HG02970 (cell line): ENCODE data around the gene STX1A.
"Not testable (repeated sequence)": the region's sequence is repeated elsewhere in the genome, so short reads cannot be mapped to it uniquely, and the experiment has no call there.

ENCODE experiments used
- ATAC-seq: cut with Tn5 transposase; IDR thresholded peaks from one replicate; pipeline ENCODE4 v1.9.1; 2021; ENCODE audit warnings: mild to moderate bottlenecking, moderate library complexity, moderate number of reproducible peaks; ENCODE audit not compliant: unreplicated experiment, low FRiP score

STX1A gene

DNA sequence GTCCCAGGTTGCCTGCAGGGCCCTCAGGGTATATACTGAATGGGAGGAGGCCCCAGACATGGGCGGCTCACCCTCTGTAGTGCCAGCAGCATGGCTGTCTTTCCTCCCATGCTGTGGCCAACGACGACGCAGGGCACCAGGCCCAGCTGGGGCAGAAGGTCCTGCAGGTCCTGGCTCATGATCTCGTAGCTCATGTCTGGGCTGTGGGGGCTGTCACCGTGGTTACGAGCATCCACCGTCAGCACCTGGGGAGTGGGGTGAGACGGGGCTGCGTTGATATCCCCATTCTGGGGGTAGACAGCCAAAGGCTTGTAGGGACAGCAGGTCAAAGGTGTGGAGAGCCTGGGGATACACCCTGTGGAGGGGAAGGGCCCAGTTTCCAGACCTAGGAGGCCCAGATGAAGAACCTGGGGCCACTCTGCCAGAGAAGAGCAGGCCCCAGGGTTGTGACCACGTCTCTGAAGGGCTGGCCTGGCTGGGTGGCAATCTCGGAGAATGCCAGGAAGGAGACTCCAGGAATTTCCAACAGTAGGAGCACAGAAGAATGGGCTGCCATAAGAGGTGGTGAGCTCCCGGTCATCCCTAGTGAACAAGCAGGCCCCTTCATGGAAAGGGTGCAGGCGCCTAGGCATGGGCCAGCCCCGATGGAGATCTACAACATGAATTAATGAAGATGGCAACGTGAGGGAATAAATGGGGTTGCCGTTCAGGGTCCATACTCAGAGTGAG is 18.2 kb upstream of the STX1A start:
- no peak for ATAC-seq

DNA sequence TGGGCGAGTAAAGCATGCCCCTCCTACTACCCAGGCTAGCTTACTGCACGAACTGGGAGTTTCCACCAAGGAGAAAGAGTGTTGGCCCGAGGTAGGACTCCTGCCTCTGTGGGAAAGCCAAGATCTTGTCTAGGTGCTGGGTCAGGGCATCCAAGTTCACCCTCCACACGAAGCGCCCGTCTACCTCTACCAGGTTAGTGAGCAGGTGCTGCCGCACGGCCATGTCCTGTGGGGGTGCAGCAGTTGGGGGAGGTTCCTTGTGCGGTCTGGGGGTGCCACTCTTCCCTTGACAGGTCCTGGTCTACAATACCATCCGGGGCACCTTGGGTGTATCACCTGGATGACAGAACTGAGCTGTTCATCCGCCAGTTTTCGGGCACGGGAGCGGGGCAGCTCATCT is 17.4 kb upstream of the STX1A start:
- no peak for ATAC-seq

DNA sequence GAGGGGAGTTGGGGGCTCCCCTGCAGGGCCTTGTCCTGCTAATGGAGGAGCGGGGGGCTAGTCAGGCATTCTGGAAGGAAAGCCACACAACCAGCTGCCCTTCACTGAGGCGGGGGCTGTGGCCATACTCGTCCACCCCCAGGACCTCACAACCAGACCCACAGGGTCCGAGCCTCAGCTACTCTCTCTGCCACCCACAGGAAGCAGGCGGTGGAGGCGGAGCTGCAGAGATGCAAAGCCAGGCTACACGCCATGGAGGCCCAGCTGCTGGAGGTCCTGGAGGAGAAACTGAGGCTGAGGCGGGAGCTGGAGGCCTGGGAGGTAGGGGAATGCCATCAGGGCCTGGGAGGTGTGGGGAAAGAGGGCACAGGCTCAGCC is 16.0 kb upstream of the STX1A start:
- no peak for ATAC-seq

DNA sequence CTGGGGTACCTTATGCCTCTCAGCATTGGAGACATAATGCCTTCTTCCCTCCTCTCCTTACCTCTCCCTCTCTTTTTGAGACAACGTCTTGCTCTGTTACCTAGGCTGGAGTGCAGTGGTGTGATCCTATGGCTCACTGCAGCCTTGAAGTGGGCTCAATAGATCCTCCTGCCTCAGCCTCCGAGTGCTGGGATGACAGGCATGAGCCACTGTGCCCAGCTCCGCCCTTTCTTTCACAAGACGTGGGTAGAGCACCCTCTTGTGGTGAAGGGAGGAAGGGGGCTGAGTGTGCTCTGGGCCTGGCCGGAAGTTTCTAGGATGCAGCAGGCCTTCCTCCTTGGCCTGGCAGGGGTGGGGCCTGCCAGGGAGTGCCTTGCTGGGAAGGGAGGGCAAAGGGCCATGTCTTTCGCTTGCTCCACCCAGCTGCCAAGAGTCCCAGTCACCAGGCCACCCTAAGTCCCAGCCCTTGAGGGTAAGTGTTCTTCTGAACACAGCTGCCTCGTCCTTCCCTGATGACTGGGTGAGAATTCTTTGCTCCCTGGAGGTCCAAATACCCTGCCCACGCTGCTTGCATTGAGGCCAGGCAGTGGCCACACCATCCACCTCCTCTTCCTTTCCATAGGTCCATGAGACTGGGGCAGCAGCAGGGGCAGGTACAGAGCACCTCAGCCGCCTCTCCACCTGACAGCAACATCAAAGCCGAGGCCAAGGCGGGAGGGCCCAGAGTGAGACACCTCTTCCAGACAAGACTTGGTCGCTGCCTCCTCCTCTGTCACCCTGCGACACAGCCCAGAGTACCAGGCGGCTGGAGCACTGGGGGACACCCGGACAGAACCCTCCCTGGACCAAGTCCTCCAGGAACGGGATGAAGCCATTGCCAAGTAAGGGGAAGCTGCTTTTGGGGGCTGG is 15.4 kb upstream of the STX1A start:
- ATAC-seq, result no peak

DNA sequence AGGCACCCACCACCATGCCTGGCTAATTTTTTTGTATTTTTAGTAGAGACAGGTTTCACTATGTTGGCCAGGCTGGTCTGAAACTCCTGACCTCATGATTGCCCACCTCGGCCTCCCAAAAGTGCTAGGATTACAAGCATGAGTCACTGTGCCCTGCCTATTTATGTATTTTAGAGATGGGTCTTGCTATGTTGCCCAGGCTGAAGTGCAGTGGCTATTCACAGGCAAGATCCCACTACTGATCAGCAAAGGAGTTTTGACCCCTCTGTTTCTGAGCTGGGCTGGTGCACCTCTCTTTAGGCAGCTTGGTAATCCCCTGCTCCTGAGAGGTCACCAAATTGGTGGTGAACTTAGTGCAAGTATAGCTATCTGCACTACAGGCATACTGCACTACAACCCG is 12.9 kb upstream of the STX1A start:
- ATAC-seq, result no peak

DNA sequence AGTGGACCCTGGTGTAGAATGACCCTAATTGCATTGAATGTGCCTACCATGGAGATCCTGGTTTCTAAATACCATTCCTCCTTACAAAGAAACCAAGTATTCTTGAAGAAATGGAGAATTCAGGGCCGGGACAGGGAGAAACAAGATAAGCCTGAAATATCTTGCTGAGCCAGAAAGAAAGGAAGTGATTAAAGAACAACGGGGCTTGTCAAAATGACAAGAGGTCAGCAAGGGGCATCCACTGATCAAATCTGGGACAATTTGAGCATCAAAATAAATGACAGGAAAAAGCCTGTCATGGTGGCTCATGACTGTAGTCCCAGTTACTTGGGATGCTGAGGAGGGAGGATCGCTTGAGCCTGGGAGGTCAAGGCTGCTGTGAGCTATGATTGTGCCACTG is 11.0 kb upstream of the STX1A start:
- no peak for ATAC-seq

DNA sequence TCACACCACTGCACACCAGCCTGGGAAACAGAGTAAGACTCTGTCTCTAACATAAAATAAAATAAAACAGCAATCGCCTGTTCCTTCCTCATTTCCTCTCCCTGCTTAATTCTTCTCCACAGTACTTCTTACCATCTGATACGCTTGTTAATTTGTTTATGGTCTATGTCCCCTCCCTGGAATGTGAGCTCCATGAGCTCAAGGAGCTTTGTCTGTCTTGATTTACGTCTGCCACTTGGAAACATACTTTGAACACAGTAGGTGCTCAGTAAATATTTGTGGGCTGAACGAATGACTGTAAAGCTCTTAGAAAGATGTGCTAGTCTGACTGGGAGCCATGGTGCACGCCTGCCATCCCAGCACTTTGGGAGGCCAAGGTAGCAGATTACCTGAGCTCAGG is 9.1 kb upstream of the STX1A start:
- no peak for ATAC-seq

DNA sequence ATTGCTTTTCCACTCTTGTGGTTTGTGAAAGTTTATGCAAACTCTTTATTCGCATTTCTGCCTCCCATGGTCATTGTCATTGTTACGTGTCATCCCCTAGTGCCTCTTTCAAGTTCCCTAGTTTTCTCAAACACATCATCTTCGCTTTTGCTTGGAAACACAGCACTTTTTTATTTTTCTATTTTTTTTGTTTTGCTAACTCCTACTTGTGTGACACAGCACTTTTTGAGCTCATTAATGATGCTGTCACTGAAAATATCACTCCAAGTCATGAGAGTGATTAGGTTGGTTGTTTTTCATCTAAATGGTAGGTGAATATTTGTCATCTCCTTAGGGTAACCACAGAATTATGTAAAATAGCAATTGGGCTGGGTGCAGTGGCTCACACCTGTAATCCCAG is 8.5 kb upstream of the STX1A start:
- no peak for ATAC-seq

DNA sequence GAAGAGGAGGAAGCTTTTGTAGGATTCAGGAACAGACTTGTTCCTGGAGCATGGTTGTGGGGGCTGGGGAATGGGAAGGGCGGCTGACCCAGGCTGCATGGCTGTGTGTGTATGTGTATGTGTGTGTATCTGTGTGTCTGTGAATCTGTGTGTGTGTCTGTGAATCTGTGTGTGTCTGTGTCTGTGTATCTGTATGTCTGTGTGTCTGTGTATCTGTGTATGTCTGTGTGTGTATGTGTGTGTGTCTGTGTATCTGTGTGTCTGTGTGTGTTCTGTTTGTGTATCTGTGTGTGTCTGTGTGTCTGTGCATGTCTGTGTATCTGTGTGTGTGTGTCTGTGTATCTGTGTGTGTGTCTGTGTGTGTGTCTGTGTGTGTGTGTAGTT is 6.6 kb upstream of the STX1A start:
- no peak for ATAC-seq

DNA sequence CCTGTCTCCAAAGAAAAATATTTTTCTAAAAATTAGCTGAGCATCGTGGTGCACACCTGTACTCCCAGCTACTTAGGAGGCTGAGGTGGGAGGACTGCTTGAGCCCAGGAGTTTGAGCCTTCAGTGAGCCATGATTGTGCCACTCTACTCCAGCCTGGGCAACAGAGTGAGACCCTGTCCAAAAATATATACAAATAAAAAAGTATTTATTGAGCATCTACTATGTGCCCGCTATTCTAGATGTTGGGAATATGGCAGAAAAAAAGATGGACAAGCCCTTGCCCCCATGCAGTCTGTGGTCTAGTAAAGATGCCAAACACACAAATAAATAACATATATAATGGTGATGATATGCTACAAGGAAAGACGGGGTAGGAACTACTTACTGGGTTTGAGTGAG is 4.3 kb upstream of the STX1A start:
- no peak for ATAC-seq

DNA sequence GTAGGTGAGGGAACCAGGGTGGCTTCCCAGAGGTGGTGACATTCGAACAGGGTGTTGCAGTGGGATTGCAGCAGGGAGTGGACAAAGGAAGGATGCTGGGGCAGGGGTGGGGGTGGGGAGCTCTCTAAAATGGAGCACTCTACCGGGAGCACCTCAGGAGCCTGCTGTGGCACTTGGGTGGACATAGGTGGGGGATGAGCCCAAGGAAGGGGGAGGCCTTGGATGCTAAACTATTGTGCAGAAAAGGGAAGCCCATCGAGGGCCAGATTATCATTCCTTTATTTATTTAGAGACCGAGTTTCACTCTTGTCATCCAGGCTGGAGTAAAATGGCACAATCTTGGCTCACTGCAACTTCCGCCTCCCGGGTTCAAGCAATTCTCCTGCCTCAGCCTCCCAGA is 3.3 kb upstream of the STX1A start:
- no peak for ATAC-seq

DNA sequence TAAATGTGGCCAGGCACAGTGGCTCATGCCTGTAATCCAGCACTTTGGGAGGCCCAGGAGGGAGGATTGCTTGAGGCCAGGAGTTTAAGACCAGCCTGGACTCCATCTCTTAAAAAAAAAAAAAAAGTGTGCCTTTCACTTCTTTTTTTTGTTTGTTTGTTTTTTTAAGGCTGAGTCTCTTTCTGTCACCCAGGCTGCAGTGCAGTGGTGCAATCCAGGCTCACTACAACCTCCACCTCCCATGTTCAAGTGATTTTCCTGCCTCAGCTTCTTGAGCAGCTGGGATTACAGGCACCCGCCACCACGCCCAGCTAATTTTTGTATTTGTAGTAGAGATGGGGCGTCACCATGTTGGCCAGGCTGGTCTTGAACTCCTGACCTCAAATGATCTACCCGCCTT is 2.7 kb upstream of the STX1A start:
- ATAC-seq, result not testable (repeated sequence)

DNA sequence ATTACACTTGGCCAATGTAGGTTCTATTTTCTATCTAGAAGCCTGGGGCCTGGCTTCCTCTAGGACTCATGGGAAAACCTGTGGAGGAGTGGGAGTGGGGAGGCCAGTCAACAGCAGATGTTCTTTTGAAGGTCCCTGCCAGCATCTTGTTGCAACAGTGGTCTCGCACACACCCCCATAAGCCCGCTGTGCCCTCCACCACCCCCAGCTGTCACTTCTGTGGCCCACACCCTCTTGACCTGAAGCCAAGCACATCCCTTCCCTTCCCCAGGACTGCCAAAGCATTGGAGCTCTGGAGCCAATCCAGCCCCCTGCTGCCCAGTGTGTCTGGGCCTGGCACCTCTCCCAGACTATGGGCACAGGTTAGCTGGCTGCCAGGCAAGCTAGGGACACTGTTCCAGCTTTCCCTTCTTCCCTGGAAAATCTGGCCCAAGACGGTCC is 1.9 kb upstream of the STX1A start:
- no peak for ATAC-seq

DNA sequence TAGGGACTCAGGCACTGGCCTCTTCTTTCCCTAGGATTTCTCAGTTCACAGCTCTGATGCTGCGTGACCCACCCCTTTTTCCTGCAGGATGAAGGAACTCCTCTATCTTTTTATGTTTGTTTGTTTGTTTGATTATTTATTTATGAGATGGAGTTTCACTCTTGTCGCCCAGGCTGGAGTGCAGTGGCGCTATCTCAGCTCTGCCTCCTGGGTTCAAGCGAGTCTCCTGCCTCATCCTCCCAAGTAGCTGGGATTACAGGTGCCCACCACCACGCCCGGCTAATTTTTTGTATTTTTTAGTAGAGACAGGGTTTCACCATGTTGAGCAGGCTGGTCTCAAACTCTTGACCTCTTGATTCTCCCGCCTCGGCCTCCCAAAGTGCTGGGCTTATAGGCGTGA is 974 bp upstream of the STX1A start:
- not testable (repeated sequence) for ATAC-seq

DNA sequence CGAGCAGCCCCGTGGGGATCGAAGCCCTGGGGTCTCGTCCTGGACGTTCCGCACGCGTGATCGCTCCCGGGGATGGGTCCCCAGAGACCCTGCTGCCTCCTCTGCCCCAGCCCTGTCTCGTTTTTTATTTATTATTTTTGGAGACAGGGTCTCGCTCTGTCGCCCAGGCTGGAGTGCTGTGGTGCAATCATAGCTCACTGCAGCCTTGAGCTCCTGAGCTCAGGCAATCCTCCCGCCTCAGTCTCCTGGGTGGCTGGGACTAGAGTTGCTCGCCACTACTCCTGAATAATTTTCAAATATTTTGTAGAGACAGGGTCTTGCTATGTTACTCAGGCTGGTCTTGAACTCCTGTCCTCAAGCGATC is 319 bp upstream of the STX1A start:
- no peak for ATAC-seq

DNA sequence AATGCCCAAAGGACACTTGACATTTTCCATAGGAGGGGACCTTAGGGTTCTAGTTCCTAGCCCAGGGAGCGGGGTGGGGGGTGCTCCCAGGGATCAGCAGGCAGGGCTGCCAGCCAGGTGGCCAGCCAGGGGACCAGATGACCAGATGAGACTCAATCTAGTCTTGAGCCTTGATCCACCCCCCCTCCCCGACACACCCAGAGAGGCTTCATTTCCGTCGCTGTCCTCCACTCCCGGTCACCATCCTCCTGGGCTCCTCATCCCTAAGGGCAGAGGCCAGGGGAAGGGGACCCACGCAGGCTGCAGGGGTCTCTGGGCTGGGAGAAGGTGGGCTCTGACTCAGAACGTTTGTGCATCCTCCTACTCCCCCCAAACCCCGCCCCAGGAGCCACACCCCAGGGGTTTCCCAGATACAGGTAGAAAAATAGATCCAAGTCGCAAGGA is 1.0 kb downstream of the STX1A start:
- ATAC-seq, result no peak

DNA sequence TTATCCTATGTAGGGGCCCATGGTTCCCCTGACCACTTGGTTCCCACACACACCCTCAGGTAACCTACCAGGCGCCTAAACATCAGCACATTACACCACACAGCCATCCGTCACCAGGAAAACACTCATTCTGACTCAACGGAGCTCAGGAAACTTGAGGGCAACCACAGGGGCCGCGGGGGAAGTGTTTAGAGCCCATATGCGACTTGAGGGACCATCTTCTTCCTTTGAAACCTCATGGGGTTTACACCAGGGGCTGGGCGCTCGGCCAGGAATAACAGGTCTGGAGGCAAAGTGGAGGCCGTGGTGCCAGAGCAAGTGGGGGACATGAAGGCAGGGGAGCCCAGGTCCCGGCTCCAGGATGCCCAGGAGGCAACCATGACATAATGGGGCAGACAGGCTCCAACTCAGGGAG is 1.5 kb downstream of the STX1A start:
- ATAC-seq, result no peak

DNA sequence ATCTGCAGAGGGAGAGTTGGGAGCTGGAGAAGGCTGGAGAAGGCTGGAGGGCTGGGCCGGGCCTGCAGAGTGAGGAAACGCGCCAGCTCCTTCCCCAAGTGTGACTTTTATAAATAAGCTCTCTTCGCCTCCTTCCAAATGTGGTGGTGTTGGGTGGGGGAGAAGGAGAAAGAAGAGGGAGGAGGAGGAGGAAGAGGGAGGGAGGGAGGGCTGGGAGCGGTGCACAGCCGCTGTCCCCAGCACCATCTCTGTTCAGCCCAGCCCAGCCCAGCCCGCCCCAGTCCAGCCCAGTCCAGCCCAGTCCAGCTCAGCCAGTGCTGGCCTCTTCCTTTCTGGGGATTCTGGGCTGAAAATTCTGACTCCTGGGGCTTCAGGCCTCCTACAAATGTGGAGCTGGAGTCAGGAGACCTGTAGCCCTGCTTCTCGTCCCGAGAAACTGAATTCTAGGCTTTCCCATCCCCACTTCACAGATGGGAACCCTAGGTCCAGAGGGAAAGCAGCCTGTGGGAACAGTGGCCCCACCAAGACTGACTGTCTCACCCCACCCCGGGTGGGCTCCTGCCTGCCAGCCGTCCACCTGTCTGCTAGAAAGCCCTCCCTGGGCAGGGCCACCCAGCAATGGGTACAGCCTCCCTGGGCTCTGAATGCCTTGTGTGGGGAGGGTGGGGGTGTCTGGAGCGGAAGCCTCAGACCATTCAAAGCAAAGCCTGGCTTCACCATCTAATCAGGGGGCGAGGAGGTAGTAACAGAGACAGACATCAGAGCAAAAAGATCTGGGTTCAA is 2.3 kb downstream of the STX1A start:
- no peak for ATAC-seq

DNA sequence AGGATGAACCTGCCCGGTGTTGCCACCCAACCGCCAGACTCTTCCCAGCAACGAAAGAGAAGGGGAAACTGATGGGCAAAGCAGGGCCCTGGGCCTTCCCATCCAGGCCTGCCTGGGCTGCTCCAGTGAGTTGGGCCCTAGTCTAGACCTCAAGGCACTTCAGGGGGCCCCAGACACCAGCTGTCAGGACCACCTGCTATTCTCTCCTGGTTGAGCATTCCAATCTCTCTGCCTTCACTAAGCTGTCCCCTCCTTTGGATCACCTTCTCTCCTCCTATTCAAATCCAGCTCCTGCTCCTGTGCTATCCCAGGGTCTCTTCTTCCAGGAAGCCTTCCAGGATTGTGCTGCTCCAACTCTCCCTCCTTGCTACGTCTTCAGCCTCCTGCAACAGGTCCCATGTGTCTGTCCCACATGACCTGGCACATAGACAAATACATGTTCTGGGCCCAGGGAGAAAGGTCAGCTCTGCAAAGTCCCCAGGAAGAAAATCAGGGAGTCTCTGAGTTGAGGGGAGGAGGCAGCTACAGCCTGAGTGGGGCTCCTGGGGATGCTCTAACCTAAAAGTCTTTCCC is 3.1 kb downstream of the STX1A start:
- no peak for ATAC-seq

DNA sequence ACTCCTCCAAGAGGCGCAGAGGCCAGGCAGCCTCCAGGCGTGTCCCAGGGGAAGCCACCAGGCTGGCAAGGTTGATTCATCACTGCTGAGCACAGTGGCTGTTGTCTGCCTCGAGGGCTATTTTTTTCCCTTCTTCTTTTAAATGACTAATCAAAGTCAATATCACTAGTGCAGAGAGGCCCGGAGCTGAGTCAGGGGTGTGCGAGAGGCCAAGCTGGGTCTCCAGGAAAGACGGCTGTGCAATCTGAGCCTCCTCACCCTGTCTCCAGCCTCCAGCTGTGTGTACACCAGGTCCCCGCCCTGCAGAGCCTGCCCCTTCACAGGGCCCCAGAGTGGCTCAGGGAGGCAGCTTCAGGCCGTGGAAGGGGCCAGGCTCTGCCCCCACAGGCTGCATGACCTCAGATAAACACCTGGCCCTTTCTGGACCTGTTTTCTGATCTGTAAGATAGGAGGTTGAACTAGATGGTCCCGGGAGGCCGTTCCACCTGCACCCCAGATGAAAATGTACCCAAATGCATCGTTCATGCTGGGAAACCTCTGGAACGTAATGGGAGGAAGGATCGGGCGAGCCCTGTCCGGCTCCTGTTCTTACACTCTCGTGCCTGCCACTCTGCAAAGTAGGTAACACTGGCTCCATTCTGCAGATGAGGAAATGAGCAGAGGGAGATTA is 3.7 kb downstream of the STX1A start:
- ATAC-seq, result no peak
